ENCODE measurements around the gene VEGFA.

- TF ChIP-seq POLR2A (IDR thresholded peaks at IDR 0.05; ENCODE audit: control extremely low read depth in 1 of 2, low read depth in 2 of 2, low read length in 2 of 2) = no peak
- TF ChIP-seq EP300 (IDR thresholded peaks at IDR 0.05; ENCODE audit: borderline replicate concordance in 1 of 2, low read depth in 2 of 2, low read length in 2 of 2) = no peak
- TF ChIP-seq ASH2L (IDR thresholded peaks at IDR 0.05; ENCODE audit: low read length) = no peak
- no peak for TF ChIP-seq SRF (IDR thresholded peaks at IDR 0.05; ENCODE audit: low read depth, low read length)
- no peak for TF ChIP-seq TEAD4 (IDR thresholded peaks at IDR 0.05; ENCODE audit: low read depth, low read length)
- TF ChIP-seq CTCF (IDR thresholded peaks at IDR 0.05; ENCODE audit: control extremely low read depth in 1 of 3, insufficient read depth in 1 of 3, low read depth in 1 of 3, low read length in 3 of 3) = no peak
- TF ChIP-seq SP1 (IDR thresholded peaks at IDR 0.05; ENCODE audit: low read depth, low read length) = no peak
- TF ChIP-seq EZH2 (IDR thresholded peaks at IDR 0.05; ENCODE audit: low read depth, low read length, severe bottlenecking) = no peak
- TF ChIP-seq TCF12 (IDR thresholded peaks at IDR 0.05; ENCODE audit: low read depth, low read length) = no peak
Measured at GRCh38 chr6:43795421-43795820, 25.4 kb downstream of the VEGFA start.
